T-cell (primary cell): Measurements from ENCODE around the gene PRSS12. TPM values are rescaled to one million over a fixed set of nuclear protein-coding genes. Genes with fewer than 3 reads are reported as not detected.

Experiments
- ATAC-seq, 4 experiments: fragments of 200-7000 bp in 3 of 4; fragments of 150-1000 bp in 1 of 4; cut with Tn5 transposase; replicated peaks in 1 of 4; 1 replicate in 3 of 4; 2 replicates in 1 of 4; pipeline ENCODE4 v1.10.0; 2021; ENCODE audit warnings: moderate library complexity in 3 of 4, mild to moderate bottlenecking in 2 of 4, moderate number of reproducible peaks in 1 of 4
- CTCF ChIA-PET, 2 donors: fragments of 300-600 bp; sonication (Branson Sonifier 250); formaldehyde crosslinking; loops; one replicate each; lab custom pipeline; 2022; ENCODE audit warnings: antibody characterized with exemption in 2 of 2; lab: Charles Lee
- POLR2A ChIA-PET, 2 donors: fragments of 300-600 bp; sonication (Branson Sonifier 250); formaldehyde crosslinking; loops; one replicate each; lab custom pipeline; 2022; ENCODE audit warnings: antibody characterized with exemption in 2 of 2; lab: Charles Lee
- DNase-seq, 35 experiments: peaks; one replicate each; pipeline versions ENCODE4 v3.0.0 to v3.0.0-alpha.2; 2013 to 2023
- H3K27ac ChIP-seq: one replicate; pipeline ENCODE4 v1.5.1; 2013; ENCODE audit warnings: low read length
- H3K27me3 ChIP-seq, 2 experiments: replicated peaks in 1 of 2; 1 replicate in 1 of 2; 2 replicates in 1 of 2; pipeline versions ENCODE4 v1.6.1 to v1.7.0; 2013; ENCODE audit warnings: low read length in 1 of 2, mixed read lengths in 1 of 2; ENCODE audit not compliant: control insufficient read depth in 2 of 2, insufficient read depth in 2 of 2; ENCODE audit errors: extremely low read depth in 1 of 2
- H3K36me3 ChIP-seq, 2 donors: 1 replicate in 1 of 2; 2 replicates in 1 of 2; pipeline versions ENCODE4 v1.6.1 to v1.7.0; 2013; ENCODE audit warnings: low read length in 1 of 2; ENCODE audit not compliant: control insufficient read depth in 2 of 2, insufficient read depth in 1 of 2; ENCODE audit errors: extremely low read depth in 1 of 2
- H3K4me1 ChIP-seq, 2 experiments: 1 replicate in 1 of 2; 2 replicates in 1 of 2; pipeline versions ENCODE4 v1.6.1 to v1.7.0; 2013; ENCODE audit warnings: low read length in 2 of 2, mixed read lengths in 1 of 2; ENCODE audit not compliant: insufficient read depth in 2 of 2, control insufficient read depth in 1 of 2; ENCODE audit errors: extremely low read depth in 1 of 2
- H3K4me3 ChIP-seq, 2 donors: 1 replicate in 1 of 2; 2 replicates in 1 of 2; pipeline versions ENCODE4 v1.5.1 to v1.7.0; 2013; ENCODE audit warnings: mild to moderate bottlenecking in 2 of 2, low read length in 1 of 2, moderate library complexity in 1 of 2; ENCODE audit not compliant: control insufficient read depth in 1 of 2; ENCODE audit errors: extremely low read depth in 1 of 2
- H3K9me3 ChIP-seq: 2 replicates; pipeline ENCODE4 v1.7.0; 2013
- H3K27ac Mint-ChIP-seq, 2 donors: one replicate each; pipeline ENCODE4 v1.8.0; 2020 to 2021; ENCODE audit warnings: mild to moderate bottlenecking in 2 of 2, mixed read lengths in 2 of 2
- H3K27me3 Mint-ChIP-seq, 2 donors: one replicate each; pipeline ENCODE4 v1.8.0; 2021 to 2022; ENCODE audit warnings: mixed read lengths in 2 of 2
- H3K36me3 Mint-ChIP-seq: one replicate; pipeline ENCODE4 v1.8.0; 2021; ENCODE audit warnings: mixed read lengths
- H3K4me1 Mint-ChIP-seq, 3 donors: one replicate each; pipeline ENCODE4 v1.8.0; 2020 to 2022; ENCODE audit warnings: mixed read lengths in 3 of 3, mild to moderate bottlenecking in 1 of 3
- H3K4me3 Mint-ChIP-seq, 3 donors: one replicate each; pipeline ENCODE4 v1.8.0; 2020 to 2022; ENCODE audit warnings: mild to moderate bottlenecking in 3 of 3, mixed read lengths in 3 of 3, moderate library complexity in 3 of 3
- H3K9me3 Mint-ChIP-seq, 3 donors: one replicate each; pipeline ENCODE4 v1.8.0; 2020 to 2022; ENCODE audit warnings: mixed read lengths in 3 of 3
- WGBS: methylation state at CpG from one replicate; pipeline ENCODE4 v1.1.5; 2013; ENCODE audit warnings: missing lambda C conversion rate; ENCODE audit not compliant: insufficient coverage; 5-methylcytosine and 5-hydroxymethylcytosine counted together
- total RNA-seq, 35 experiments: library from RNA in 6 of 35; stranded (reverse) in 6 of 35; fragments of 120-200 nt in 1 of 35; gene quantifications; one replicate each; pipeline versions ENCODE4 v1.2.1 to v1.2.4 and lab custom pipeline; 2013 to 2026

PRSS12 gene
- total RNA-seq, 5 donors from 2014 or later (not counting 1 experiment from before 2014, with no cell fraction given) = 0.03 to 0.25 (median 0.18) TPM; not detected in 2

DNA sequence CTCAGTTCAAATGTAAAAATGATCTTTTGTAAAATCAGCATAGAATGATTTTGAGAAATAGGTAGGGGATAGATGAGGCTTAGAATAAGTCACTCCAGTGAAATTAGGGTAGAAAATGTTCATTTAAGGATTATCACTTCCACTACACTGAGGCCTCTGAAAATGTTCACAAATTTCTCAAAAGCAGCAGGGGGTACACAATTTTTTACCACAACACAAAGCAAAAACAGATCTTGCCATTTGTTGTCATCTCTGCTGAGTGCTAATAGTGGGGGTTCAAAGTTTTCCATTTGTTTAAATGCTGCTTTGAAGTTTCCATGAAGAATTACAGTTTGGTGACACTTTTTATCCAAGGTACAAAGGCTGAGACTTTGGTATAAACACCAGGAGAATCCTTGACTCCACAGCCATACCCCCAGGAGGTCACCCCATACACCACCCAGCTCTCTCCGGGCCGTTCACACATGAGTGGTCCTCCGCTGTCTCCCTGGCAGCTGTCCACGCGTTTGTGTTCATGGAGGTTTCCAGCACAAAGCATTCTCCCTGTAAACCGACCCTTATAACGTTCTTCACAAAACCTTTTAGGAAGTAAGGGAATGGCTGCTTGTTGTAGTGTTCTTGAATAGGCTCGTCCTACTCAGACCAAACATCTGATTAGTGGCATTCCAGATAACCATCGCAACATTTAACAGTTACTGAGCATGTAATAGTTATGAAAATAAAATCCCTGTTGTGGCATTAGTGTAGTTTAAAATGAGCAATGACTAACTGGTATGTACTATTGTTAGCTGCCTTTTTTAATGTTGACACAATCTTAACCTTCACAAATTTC, 71.0 kb downstream of the PRSS12 start:
- ChIA-PET POLR2A (interaction anchor here in 1 of 2 donors (1.0 kb wide), 1 partner anchor 27 kb away, joined by 3 read pairs; no protein-coding TSS in a partner anchor), CTCF (interaction anchor here in 1 of 2 donors (1.0 kb wide), 1 partner anchor 19 kb away, joined by 3 read pairs; no protein-coding TSS in a partner anchor)
- no peak overlapping the region for H3K27ac ChIP-seq
- DNase-seq (no peak), ATAC-seq (no peak)
- H3K9me3 ChIP-seq = no peaks in the 10 kb centered on the region
- H3K4me3 ChIP-seq = no peak overlapping the region
- H3K36me3 Mint-ChIP-seq = peaks cover 28% of the 10 kb centered on the region
- H3K4me1 ChIP-seq = peaks cover 16 to 23% of the 10 kb centered on the region in 2 experiments
- H3K4me1 Mint-ChIP-seq = peaks cover 57 to 59% (median 58%) of the 10 kb centered on the region in 3 donors
- H3K27ac Mint-ChIP-seq = peak overlapping the region; percentile 58 to 66
- no peaks in the 10 kb centered on the region for H3K27me3 ChIP-seq
- H3K27me3 Mint-ChIP-seq = no peaks in the 10 kb centered on the region
- H3K4me3 Mint-ChIP-seq = no peak overlapping the region
- peaks cover 0 to 16% of the 10 kb centered on the region in 2 donors for H3K36me3 ChIP-seq
- H3K9me3 Mint-ChIP-seq = no peaks in the 10 kb centered on the region
- WGBS = no CpG with 5 or more reads among the region's 9 CpGs

DNA sequence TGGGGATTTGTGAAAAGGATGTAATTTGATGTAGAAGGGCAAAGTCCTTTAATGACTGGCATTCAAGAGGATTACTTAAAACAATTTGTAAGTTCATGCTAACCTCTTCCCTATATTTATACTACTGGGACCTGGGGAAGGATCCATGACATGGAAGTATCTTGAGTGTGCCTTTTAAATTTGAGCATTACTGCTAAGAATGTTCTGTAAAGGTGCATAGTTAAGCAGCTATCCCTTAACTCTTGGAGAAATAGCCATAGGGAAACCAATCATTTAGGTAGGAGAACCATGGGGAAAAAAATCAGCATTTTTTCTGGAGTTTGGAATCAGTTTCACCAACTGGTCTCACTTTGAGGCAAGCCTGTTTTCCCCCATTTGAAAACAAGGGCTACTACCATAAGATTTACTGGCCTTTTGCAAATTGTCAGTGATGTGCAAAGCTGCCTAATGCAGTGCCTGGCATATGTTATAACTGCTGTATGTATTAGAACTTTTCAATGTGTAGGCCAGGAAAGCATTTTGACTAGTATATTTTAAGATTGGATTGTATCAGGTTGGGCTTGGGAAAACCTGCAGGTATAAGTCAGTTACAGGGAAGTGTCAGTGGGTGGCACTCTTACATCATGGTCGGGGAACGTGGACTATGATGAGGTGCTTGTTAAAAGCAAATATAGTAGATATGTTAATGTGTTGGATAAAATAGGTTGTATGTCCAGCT, 72.1 kb downstream of the PRSS12 start:
- POLR2A ChIA-PET = no interaction called here
- Histone ChIP-seq H3K9me3 (no peaks in the 10 kb centered on the region), H3K4me3 (no peak overlapping the region), H3K27me3 (no peaks in the 10 kb centered on the region), H3K36me3 (peaks cover 0 to 16% of the 10 kb centered on the region in 2 donors), H3K4me1 (peaks cover 16 to 23% of the 10 kb centered on the region in 2 experiments), H3K27ac (peak overlapping the region; percentile 38)
- CTCF ChIA-PET = interaction anchor here in 1 of 2 donors (1.0 kb wide), 1 partner anchor 18 kb away, joined by 3 read pairs; no protein-coding TSS in a partner anchor
- Mint-ChIP-seq H3K9me3 (no peaks in the 10 kb centered on the region), H3K27ac (peak overlapping the region; percentile 23 to 50), H3K4me1 (peaks cover 57 to 59% (median 58%) of the 10 kb centered on the region in 3 donors), H3K36me3 (peaks cover 22% of the 10 kb centered on the region), H3K27me3 (no peaks in the 10 kb centered on the region), H3K4me3 (peak overlapping the region; percentile 46 to 93 (median 92))
- ATAC-seq = no peak
- WGBS = 14% methylated on average over 2 of the region's 2 CpGs
- DNase-seq = peak in 25 of 35 experiments; percentile 4 to 72 (median 26)

DNA sequence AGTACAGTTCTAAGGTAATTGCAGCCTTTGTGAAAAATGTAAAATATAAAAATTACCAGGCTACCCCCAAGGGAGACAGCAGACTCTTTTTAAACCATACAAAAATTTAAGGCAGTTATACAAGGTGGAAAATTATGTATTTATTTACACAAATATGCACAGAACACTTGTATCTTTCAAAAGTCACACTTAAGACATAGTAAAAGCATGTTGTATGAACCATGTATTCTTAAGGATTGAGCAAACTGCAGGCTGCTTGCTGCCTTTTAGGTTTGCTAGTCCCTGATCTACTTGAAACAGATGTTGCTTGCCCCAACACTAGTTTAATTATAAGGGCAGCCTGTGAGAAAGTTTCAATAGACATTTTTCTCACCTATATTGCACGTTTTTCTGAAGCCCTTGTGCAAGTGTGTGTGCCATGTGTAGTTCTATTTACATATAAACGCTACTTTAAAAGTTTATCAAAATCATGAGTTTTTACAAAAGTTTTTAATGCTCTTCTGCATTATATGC, 72.8 kb downstream of the PRSS12 start:
- Mint-ChIP-seq H3K9me3 (no peaks in the 10 kb centered on the region), H3K4me3 (peak overlapping the region; percentile 91 to 93 (median 92)), H3K4me1 (peaks cover 57 to 59% (median 58%) of the 10 kb centered on the region in 3 donors), H3K27me3 (no peaks in the 10 kb centered on the region), H3K36me3 (peaks cover 22% of the 10 kb centered on the region), H3K27ac (peak overlapping the region; percentile 95 to 98)
- Histone ChIP-seq H3K27me3 (no peaks in the 10 kb centered on the region), H3K27ac (peak overlapping the region; percentile 97), H3K36me3 (peaks cover 0 to 16% of the 10 kb centered on the region in 2 donors), H3K4me3 (peak overlapping the region; percentile 84 to 92), H3K9me3 (no peaks in the 10 kb centered on the region), H3K4me1 (peaks cover 16 to 23% of the 10 kb centered on the region in 2 experiments)
- WGBS = no CpG with 5 or more reads among the region's 2 CpGs
- ATAC-seq (no peak), DNase-seq (peak in 1 of 35 experiments; percentile 13)
- CTCF ChIA-PET = interaction anchor here in 1 of 2 donors (0.6 kb wide), 1 partner anchor 311 kb away, joined by 5 read pairs; no protein-coding TSS in a partner anchor
- POLR2A ChIA-PET = interaction anchor here in 1 of 2 donors (1.2 kb wide), 1 partner anchor 405 kb away, joined by 5 read pairs; the partner anchor contains the start of gene METTL14

DNA sequence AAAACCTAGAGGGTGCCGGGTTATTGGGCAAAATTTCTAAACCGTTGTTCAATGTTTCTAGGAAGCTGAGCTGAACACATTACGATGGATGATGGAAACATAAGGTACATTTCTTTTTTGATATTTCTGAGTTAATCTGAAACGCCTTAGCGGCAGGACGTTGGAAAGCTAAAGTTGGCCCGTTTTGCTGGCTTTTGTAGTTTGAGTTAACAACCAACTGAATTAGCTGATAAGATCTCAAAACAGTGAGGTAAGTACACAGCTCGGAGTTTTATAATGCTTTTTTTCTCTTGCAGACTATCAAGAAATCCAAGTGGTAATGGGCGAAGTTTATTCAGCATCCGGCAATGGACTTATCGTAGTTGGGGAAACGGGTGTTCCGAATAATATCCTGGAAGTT, 73.5 kb downstream of the PRSS12 start:
- H3K36me3 ChIP-seq = peaks cover 0 to 16% of the 10 kb centered on the region in 2 donors

DNA sequence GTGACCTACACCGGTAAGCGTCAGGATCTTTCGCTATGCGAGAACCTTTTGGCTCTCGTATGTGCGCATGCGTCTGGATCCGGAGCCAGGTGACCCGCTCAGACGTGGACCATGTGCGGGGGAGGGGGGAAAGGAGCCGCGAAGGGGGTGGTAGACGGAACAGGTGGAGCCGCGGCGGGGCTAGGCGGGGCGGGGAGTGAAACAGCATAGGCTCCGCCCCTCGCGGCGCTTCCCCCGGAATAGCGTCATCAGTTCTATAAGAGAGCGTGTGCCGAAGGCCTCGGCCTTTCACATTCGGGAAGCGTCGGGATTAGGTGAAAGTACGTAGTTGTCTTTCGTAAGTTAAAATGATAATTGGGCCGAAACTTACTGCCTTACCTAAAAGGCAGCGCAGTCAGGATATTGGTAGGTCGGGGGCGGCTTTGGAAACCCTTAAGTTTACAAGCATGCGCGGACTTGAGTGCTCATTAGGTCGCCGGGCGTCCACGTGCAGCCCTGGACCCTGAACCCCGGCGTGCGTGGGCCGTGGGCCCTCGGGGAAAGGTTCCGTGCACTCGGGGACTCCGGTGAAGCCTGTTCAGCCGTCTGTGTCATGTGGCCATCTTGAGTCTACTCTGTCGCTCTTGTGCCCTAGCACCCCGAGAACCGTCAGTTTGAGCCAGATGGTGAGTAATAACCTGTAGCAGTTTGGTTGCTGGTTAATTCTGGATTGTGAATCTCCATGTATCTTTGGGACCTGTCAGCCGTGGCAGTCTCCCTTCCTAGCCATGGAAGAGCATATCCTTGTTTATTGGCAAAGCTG, 74.1 kb downstream of the PRSS12 start:
- no peaks in the 10 kb centered on the region for H3K27me3 ChIP-seq
- ATAC-seq = peak; percentile 93 to 99 (median 98)
- Mint-ChIP-seq H3K4me3 (peak overlapping the region; percentile 91 to 93 (median 92)), H3K27ac (peak overlapping the region; percentile 95 to 98), H3K36me3 (peaks cover 16% of the 10 kb centered on the region), H3K4me1 (peaks cover 53 to 57% (median 54%) of the 10 kb centered on the region in 3 donors), H3K27me3 (no peaks in the 10 kb centered on the region), H3K9me3 (no peaks in the 10 kb centered on the region)
- peaks cover 0 to 16% of the 10 kb centered on the region in 2 donors for H3K36me3 ChIP-seq
- peak; percentile 87 to 99 (median 98) for DNase-seq
- under 1% methylated on average over 51 of the region's 56 CpGs for WGBS
- CTCF ChIA-PET = interaction anchor here in 1 of 2 donors (0.8 kb wide), 2 partner anchors 74 to 406 kb away, joined by 3 read pairs; partner anchors contain the start of genes METTL14 and PRSS12
- peak overlapping the region; percentile 97 for H3K27ac ChIP-seq
- no peaks in the 10 kb centered on the region for H3K9me3 ChIP-seq
- POLR2A ChIA-PET = interaction anchor here in 1 of 2 donors (1.2 kb wide), 1 partner anchor 407 kb away, joined by 5 read pairs; the partner anchor contains the start of gene METTL14
- H3K4me3 ChIP-seq = peak overlapping the region; percentile 84 to 92
- peaks cover 16 to 23% of the 10 kb centered on the region in 2 experiments for H3K4me1 ChIP-seq

More for the DNA sequence above, 73.5 kb downstream of the PRSS12 start:
- H3K27ac ChIP-seq = peak overlapping the region; percentile 97
- POLR2A ChIA-PET = interaction anchor here in 1 of 2 donors (1.2 kb wide), 1 partner anchor 406 kb away, joined by 5 read pairs; the partner anchor contains the start of gene METTL14
- Mint-ChIP-seq H3K36me3 (peaks cover 18% of the 10 kb centered on the region), H3K4me3 (peak overlapping the region; percentile 91 to 93 (median 92)), H3K27me3 (no peaks in the 10 kb centered on the region), H3K27ac (peak overlapping the region; percentile 95 to 98), H3K4me1 (peaks cover 55 to 59% (median 56%) of the 10 kb centered on the region in 3 donors), H3K9me3 (no peaks in the 10 kb centered on the region)
- DNase-seq (peak in 7 of 35 experiments; percentile 2 to 47 (median 6)), ATAC-seq (no peak)
- 1% methylated on average over 11 of the region's 13 CpGs for WGBS
- CTCF ChIA-PET = interaction anchor here (0.6 to 0.8 kb wide), 3 partner anchors 74 to 406 kb away, joined by 3 to 5 read pairs (median 3); partner anchors contain the start of genes METTL14 (in 1 of the 2) and PRSS12 (in 1 of the 2)
- no peaks in the 10 kb centered on the region for H3K27me3 ChIP-seq
- H3K4me1 ChIP-seq = peaks cover 16 to 23% of the 10 kb centered on the region in 2 experiments
- H3K9me3 ChIP-seq = no peaks in the 10 kb centered on the region
- peak overlapping the region; percentile 84 to 92 for H3K4me3 ChIP-seq
